Kidney epithelial cell (primary cell): ENCODE data around the gene MBD3L3. TPM values are rescaled to one million over a fixed set of nuclear protein-coding genes. Genes with fewer than 3 reads are reported as not detected.
A peak's percentile ranks its signal among the peaks of the same experiment; 100 is the strongest.

ENCODE experiments used
- DNase-seq: peaks from one replicate; pipeline ENCODE4 v3.0.0-alpha.2; 2010; ENCODE audit warnings: low read depth
- H3K27me3 ChIP-seq: 2 replicates; pipeline ENCODE4 v1.6.0; 2011; ENCODE audit warnings: low read length; ENCODE audit not compliant: control insufficient read depth, insufficient read depth
- H3K36me3 ChIP-seq: 2 replicates; pipeline ENCODE4 v1.5.1; 2011; ENCODE audit warnings: low read length; ENCODE audit not compliant: control insufficient read depth, insufficient read depth
- H3K4me3 ChIP-seq: 2 replicates; pipeline ENCODE4 v1.5.1; 2011; ENCODE audit warnings: low read depth, mild to moderate bottlenecking, control low read depth, low read length
- total RNA-seq: library from RNA; depleted of rRNA; stranded (reverse); fragments of >200 nt; gene quantifications from 2 replicates; pipeline ENCODE4 v1.2.3, GENCODE V29; 2015
- TF ChIP-seq, protein P1 (sequence below): IDR thresholded peaks from 2 replicates; pipeline ENCODE4 v1.5.1; 2011; ENCODE audit warnings: mild to moderate bottlenecking, moderate library complexity, low read length, control low read depth, inconsistent platforms; ENCODE audit not compliant: insufficient read depth, poor library complexity, severe bottlenecking

MBD3L3 gene
- total RNA-seq, 1 donor from 2014 or later, result not detected

DNA sequence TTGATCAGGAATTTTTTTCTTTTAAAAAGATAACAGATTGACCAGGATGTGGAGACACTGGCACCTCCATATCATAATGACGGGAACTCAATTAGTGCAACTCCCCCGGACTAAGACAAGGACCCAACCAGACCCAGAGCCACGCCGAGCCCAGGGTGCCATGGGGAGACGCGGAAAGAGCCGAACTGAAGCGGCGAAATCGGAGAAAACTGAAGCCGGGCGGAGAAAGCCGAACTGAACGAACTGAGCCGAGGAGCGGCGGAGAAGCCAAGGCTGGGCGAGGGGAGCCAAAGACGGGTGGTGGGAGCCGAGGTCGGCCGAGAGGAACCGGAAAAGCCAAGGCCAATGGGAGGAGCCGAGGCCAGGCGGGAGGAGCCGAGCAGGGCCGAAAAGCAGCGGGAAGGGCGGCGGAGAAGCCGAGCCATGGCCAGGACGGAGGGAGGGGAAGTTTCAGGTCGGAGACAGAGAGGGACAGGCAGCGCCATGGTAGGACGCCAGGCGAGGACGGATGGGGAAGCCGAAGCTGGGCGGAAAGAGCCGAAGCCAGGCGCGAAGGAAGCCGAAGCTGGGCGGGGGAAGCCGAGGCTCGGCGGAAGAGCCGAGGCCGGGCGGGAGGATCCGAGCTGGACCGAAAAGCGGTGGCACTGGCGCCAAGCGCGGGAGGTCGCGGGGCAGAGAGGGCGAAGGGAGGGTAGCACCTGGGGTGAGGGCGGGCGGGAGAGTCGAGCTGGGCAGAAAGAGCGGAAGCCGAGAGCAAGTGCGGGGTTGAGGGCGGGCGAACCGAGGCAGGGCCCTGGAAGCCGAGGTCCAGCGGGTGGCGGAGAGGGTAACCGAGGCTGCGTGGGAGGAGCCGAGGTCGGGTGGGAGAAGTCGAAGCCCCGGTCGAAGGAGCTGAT is 40.5 kb upstream of the MBD3L3 start:
- H3K4me3 ChIP-seq, result peak overlapping the region; percentile 54
- H3K36me3 ChIP-seq, result no peaks in the 10 kb centered on the region
- TF ChIP-seq, protein P1, sequence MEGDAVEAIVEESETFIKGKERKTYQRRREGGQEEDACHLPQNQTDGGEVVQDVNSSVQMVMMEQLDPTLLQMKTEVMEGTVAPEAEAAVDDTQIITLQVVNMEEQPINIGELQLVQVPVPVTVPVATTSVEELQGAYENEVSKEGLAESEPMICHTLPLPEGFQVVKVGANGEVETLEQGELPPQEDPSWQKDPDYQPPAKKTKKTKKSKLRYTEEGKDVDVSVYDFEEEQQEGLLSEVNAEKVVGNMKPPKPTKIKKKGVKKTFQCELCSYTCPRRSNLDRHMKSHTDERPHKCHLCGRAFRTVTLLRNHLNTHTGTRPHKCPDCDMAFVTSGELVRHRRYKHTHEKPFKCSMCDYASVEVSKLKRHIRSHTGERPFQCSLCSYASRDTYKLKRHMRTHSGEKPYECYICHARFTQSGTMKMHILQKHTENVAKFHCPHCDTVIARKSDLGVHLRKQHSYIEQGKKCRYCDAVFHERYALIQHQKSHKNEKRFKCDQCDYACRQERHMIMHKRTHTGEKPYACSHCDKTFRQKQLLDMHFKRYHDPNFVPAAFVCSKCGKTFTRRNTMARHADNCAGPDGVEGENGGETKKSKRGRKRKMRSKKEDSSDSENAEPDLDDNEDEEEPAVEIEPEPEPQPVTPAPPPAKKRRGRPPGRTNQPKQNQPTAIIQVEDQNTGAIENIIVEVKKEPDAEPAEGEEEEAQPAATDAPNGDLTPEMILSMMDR, result no peak
- peak; percentile 56 for DNase-seq
- H3K27me3 ChIP-seq, result no peaks in the 10 kb centered on the region

DNA sequence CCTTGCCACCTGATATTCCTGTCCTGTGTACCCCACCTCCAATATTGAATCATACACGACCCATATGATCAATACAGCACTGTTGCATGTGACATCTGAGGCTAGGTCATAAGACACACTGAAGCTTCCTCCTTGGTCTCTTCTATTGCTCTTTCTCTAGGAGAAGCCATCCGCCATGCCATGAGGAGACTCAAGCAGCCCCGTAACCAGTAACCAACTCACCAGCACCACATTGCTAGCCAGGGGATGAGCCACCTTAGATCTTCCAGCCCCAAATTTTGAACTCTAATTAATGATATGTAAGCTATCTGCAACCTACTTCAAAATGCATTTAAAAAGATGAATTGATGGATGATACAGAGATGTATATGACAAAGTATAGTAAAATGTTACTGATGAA is 39.6 kb upstream of the MBD3L3 start:
- Histone ChIP-seq H3K4me3 (no peak overlapping the region), H3K36me3 (no peaks in the 10 kb centered on the region), H3K27me3 (no peaks in the 10 kb centered on the region)
- DNase-seq, result no peak
- TF ChIP-seq, protein P1, result no peak

DNA sequence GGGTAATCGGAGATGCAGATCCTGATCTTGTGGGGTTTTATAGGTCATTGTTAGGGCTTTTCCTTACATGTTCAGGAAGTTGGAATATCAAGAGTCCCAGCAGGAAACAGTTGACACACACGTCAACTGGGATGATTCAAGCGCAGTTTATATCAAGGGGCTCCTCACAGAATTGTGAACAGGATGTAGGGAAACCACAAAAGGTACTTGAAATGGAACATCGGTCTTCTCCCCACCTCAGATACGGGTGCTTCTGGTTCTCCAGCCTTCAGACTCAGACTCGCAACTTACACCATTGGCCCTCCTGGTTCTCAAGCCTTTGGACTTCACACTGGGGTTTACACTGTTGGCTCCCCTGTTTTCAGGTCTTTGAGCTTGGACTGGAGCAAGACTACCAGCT is 30.5 kb upstream of the MBD3L3 start:
- Histone ChIP-seq H3K4me3 (no peak overlapping the region), H3K36me3 (no peaks in the 10 kb centered on the region), H3K27me3 (no peaks in the 10 kb centered on the region)
- TF ChIP-seq, protein P1, result no peak
- no peak for DNase-seq

DNA sequence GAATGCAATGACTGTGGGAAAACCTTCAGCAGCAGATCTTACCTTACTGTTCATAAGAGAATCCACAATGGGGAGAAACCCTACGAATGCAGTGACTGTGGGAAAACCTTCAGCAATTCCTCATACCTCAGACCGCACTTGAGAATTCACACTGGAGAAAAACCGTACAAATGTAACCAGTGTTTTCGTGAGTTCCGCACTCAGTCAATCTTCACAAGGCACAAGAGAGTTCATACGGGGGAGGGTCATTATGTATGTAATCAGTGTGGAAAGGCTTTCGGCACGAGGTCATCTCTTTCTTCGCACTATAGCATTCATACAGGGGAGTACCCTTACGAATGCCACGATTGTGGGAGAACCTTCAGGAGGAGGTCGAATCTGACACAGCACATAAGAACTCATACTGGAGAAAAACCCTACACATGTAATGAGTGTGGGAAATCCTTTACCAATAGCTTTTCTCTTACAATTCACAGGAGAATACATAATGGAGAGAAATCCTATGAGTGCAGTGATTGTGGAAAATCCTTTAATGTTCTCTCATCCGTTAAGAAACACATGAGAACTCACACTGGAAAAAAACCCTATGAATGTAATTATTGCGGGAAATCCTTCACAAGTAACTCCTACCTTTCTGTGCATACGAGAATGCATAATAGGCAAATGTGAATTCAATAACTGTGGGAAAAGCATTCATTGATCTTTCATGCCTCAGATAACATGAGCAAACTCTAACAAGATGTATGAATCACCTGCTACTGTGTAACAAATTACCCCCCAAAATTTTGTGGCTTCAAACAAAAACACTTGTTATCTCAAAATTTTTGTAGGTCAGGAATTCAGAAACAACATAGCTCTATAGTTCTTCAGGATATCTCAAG is 24.8 kb upstream of the MBD3L3 start:
- H3K4me3 ChIP-seq, result no peak overlapping the region
- no peak for DNase-seq
- no peaks in the 10 kb centered on the region for H3K27me3 ChIP-seq
- TF ChIP-seq, protein P1, result no peak
- peaks cover 8% of the 10 kb centered on the region for H3K36me3 ChIP-seq

DNA sequence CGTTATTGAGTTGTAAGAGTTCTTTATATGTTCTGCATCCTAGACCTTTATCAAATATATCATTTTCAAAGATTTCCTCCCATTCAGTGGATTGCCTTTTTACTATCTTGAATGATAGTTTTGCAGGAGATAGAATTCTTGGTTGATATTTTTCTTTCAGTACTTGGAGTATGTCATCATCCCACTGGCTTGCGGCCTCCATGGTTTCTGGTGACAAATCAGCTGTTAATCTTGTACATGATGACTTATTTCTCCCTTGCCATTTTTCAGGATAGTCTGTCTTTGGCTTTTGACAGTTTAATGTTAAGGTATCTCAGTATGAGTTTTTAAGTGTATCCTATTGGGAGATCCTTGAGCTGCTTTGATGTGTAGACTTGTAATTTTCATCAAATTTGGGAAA is 19.5 kb upstream of the MBD3L3 start:
- Histone ChIP-seq H3K27me3 (no peaks in the 10 kb centered on the region), H3K36me3 (peaks cover 10% of the 10 kb centered on the region), H3K4me3 (no peak overlapping the region)
- no peak for DNase-seq
- TF ChIP-seq, protein P1, result no peak
